BLaER1 treated with 17β-estradiol and CSF1 and Interleukin-3, amounts not matched to agents 10 nM and 100 nM (cell line): ENCODE measurements around the gene LTF.
"Not testable (repeated sequence)": the region's sequence is repeated elsewhere in the genome, so short reads cannot be mapped to it uniquely, and the experiment has no call there.

ENCODE experiments used
- H3K27ac ChIP-seq, 11 experiments: shearing (Covaris generic); formaldehyde crosslinking; 2 replicates each; pipeline ENCODE4 v1.8.1; 2022
- H3K27me3 ChIP-seq, 11 experiments: shearing (Covaris generic); formaldehyde crosslinking; 2 replicates each; pipeline ENCODE4 v1.8.1; 2022
- H3K36me3 ChIP-seq, 11 experiments: shearing (Covaris generic); formaldehyde crosslinking; 2 replicates each; pipeline ENCODE4 v1.8.1; 2022
- H3K4me1 ChIP-seq, 10 experiments: shearing (Covaris generic); formaldehyde crosslinking; 2 replicates each; pipeline ENCODE4 v1.8.1; 2022
- H3K4me2 ChIP-seq, 11 experiments: shearing (Covaris generic); formaldehyde crosslinking; 2 replicates each; pipeline ENCODE4 v1.8.1; 2022
- H3K4me3 ChIP-seq, 10 experiments: shearing (Covaris generic); formaldehyde crosslinking; 2 replicates each; pipeline ENCODE4 v1.8.1; 2022
- H3K9ac ChIP-seq, 11 experiments: shearing (Covaris generic); formaldehyde crosslinking; 2 replicates each; pipeline ENCODE4 v1.8.1; 2022
- H3K9me3 ChIP-seq, 11 experiments: shearing (Covaris generic); formaldehyde crosslinking; replicated peaks in 1 of 11; 2 replicates each; pipeline ENCODE4 v1.8.1; 2022
- H4K20me1 ChIP-seq, 11 experiments: shearing (Covaris generic); formaldehyde crosslinking; 2 replicates each; pipeline ENCODE4 v1.8.1; 2022
- Cebpa-rat ChIP-seq, 11 experiments: shearing (Covaris generic); IDR thresholded peaks; 2 replicates each; pipeline ENCODE4 v1.8.1; 2022

The LTF gene

GRCh38 chr3:46501702-46502101 lies 37.0 kb upstream of the LTF start:
- H3K4me3 ChIP-seq, result no peak overlapping the region
- peak overlapping the region; percentile 40 to 70 (median 55) for H3K4me2 ChIP-seq
- no peaks in the 10 kb centered on the region for H4K20me1 ChIP-seq
- H3K4me1 ChIP-seq, result peaks cover 21 to 38% (median 28%) of the 10 kb centered on the region in 10 experiments
- TF ChIP-seq Cebpa-rat (IDR thresholded peaks at IDR 0.05), result no peak
- peaks cover 0 to 26% (median 16%) of the 10 kb centered on the region in 11 experiments; a peak in 14 of 22 replicates for H3K9me3 ChIP-seq
- no peaks in the 10 kb centered on the region for H3K36me3 ChIP-seq
- H3K27ac ChIP-seq, result peak overlapping the region in 8 of 11 experiments; percentile 27 to 61 (median 50); a peak in 14 of 22 replicates
- no peaks in the 10 kb centered on the region for H3K27me3 ChIP-seq
- H3K9ac ChIP-seq, result peak overlapping the region in 3 of 11 experiments; percentile 1 to 22 (median 8); a peak in 1 of 22 replicates

- peak in 4 of 11 experiments; percentile 19 to 62 (median 27); a peak in 1 of 22 replicates for TF ChIP-seq Cebpa-rat (IDR thresholded peaks at IDR 0.05)
- no peak overlapping the region for H3K4me3 ChIP-seq
- H3K9ac ChIP-seq, result peak overlapping the region in 3 of 11 experiments; percentile 1 to 22 (median 8); a peak in 1 of 22 replicates
- H3K9me3 ChIP-seq, result peaks cover 0 to 26% (median 16%) of the 10 kb centered on the region in 11 experiments; a peak in 14 of 22 replicates
- H3K27me3 ChIP-seq, result no peaks in the 10 kb centered on the region
- H3K27ac ChIP-seq, result peak overlapping the region in 9 of 11 experiments; percentile 12 to 61 (median 47); a peak in 16 of 22 replicates
- H3K4me1 ChIP-seq, result peaks cover 21 to 43% (median 32%) of the 10 kb centered on the region in 10 experiments
- H4K20me1 ChIP-seq, result no peaks in the 10 kb centered on the region
- peak overlapping the region; percentile 40 to 70 (median 55) for H3K4me2 ChIP-seq
- no peaks in the 10 kb centered on the region for H3K36me3 ChIP-seq
Measured at GRCh38 chr3:46500656-46501635, 36.2 kb upstream of the LTF start.

- Histone ChIP-seq H3K4me2 (no peak overlapping the region), H3K9me3 (peaks cover 0 to 10% (median 5%) of the 10 kb centered on the region in 11 experiments; a peak in 10 of 22 replicates), H3K9ac (no peak overlapping the region), H4K20me1 (no peaks in the 10 kb centered on the region), H3K27me3 (no peaks in the 10 kb centered on the region), H3K27ac (peak overlapping the region in 4 of 11 experiments; percentile 10 to 29 (median 21); a peak in 3 of 22 replicates), H3K4me3 (no peak overlapping the region), H3K4me1 (peaks cover 15 to 47% (median 36%) of the 10 kb centered on the region in 10 experiments), H3K36me3 (no peaks in the 10 kb centered on the region)
- TF ChIP-seq Cebpa-rat (IDR thresholded peaks at IDR 0.05), result no peak
Measured at GRCh38 chr3:46498916-46499519, 34.3 kb upstream of the LTF start.

GRCh38 chr3:46497556-46498265 lies 33.0 kb upstream of the LTF start, which contains the start of gene RTP3:
RTP3 (plus strand) TSS chr3:46497976; CDS start chr3:46498063, 87 bp downstream.
- H3K36me3 ChIP-seq, result no peaks in the 10 kb centered on the region
- no peaks in the 10 kb centered on the region for H3K27me3 ChIP-seq
- H3K9ac ChIP-seq, result no peak within 1 kb of the TSS
- peaks cover 15 to 47% (median 36%) of the 10 kb centered on the region in 10 experiments for H3K4me1 ChIP-seq
- peaks cover 0 to 11% (median 8%) of the 10 kb centered on the region in 11 experiments; a peak in 10 of 22 replicates for H3K9me3 ChIP-seq
- H3K27ac ChIP-seq, result peak within 1 kb of the TSS in 4 of 11 experiments; percentile 10 to 29 (median 23); a peak in 5 of 22 replicates
- no peak for TF ChIP-seq Cebpa-rat (IDR thresholded peaks at IDR 0.05)
- H3K4me2 ChIP-seq, result peak within 1 kb of the TSS in 6 of 11 experiments; percentile 2 to 53 (median 31); a peak in 7 of 22 replicates
- no peak within 1 kb of the TSS for H3K4me3 ChIP-seq
- no peaks in the 10 kb centered on the region for H4K20me1 ChIP-seq

DNA sequence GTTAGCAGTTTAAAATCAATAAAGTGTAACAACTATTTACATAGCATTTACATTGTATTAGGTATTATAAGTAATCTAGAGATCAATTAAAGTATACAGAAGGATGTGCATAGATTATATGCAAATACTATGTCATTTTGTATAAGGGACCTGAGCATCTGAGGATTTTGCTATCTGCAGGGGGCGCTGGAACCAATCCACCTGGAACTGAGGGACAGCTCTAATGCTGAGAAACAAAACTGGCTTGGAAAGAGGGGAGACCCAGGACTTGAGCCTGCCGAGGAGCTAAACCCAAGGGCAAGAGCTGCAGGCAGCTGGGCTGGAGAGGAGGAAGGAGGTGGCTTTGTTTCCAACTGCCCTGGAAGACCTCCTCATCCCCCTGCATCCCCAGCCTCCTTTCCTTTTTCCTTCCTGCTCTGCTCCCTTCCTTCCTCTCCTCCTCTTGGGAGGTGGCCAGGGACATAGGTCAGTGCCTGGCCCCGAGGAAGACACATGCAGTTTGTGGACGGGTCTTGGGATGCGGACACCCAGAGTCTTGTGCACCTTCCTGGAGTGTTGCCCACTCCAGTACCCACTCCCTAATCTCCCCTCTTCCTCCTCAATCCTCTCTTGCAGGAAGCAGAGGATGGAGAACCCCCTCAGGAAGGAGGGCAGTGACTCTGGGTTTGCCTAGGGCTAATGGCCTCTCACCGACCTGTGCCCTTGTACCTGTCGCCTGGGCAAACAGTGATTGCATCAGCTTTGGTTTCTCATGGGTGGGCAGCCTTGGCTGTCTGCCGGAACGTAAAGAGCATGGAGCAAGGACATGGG lies 32.2 kb upstream of the LTF start:
- Histone ChIP-seq H3K36me3 (no peaks in the 10 kb centered on the region), H3K4me1 (peaks cover 16 to 47% (median 41%) of the 10 kb centered on the region in 10 experiments), H3K9ac (no peak overlapping the region), H3K27ac (peak overlapping the region in 3 of 11 experiments; percentile 10 to 22 (median 12); a peak in 3 of 22 replicates), H3K27me3 (no peaks in the 10 kb centered on the region), H3K4me2 (peak overlapping the region in 6 of 11 experiments; percentile 2 to 53 (median 31); a peak in 7 of 22 replicates), H3K4me3 (no peak overlapping the region), H4K20me1 (no peaks in the 10 kb centered on the region), H3K9me3 (peaks cover 0 to 13% (median 9%) of the 10 kb centered on the region in 11 experiments; a peak in 10 of 22 replicates)
- TF ChIP-seq Cebpa-rat (IDR thresholded peaks at IDR 0.05), result no peak

- peaks cover 19 to 47% (median 41%) of the 10 kb centered on the region in 10 experiments for H3K4me1 ChIP-seq
- H3K4me3 ChIP-seq, result no peak overlapping the region
- H3K9me3 ChIP-seq, result peaks cover 0 to 13% (median 9%) of the 10 kb centered on the region in 11 experiments; a peak in 10 of 22 replicates
- no peak for TF ChIP-seq Cebpa-rat (IDR thresholded peaks at IDR 0.05)
- H3K9ac ChIP-seq, result no peak overlapping the region
- H3K4me2 ChIP-seq, result peak overlapping the region in 4 of 11 experiments; percentile 3 to 32 (median 20); a peak in 4 of 22 replicates
- H3K36me3 ChIP-seq, result no peaks in the 10 kb centered on the region
- H3K27me3 ChIP-seq, result no peaks in the 10 kb centered on the region
- H4K20me1 ChIP-seq, result no peaks in the 10 kb centered on the region
- H3K27ac ChIP-seq, result peak overlapping the region in 5 of 11 experiments; percentile 2 to 26 (median 22); a peak in 3 of 22 replicates
Measured at GRCh38 chr3:46495901-46496456, 31.3 kb upstream of the LTF start.

DNA sequence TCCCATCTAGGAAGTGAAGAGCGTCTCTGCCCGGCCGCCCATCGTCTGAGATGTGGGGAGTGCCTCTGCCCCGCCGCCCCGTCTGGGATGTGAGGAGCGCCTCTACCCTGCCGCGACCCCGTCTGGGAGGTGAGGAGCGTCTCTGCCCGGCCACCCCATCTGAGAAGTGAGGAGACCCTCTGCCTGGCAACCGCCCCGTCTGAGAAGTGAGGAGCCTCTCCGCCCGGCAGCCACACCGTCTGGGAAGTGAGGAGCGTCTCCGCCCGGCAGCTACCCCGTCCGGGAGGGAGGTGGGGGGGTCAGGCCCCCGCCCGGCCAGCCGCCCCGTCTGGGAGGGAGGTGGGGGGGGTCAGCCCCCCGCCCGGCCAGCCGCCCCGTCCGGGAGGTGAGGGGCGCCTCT lies 29.8 kb upstream of the LTF start:
- H3K4me3 ChIP-seq, H3K27ac ChIP-seq, H3K27me3 ChIP-seq, H3K9ac ChIP-seq, H4K20me1 ChIP-seq, H3K4me2 ChIP-seq, H3K36me3 ChIP-seq: not testable (repeated sequence)
- Histone ChIP-seq H3K9me3 (peaks cover 0 to 13% (median 9%) of the 10 kb centered on the region in 11 experiments; a peak in 10 of 22 replicates), H3K4me1 (peaks cover 16 to 51% (median 43%) of the 10 kb centered on the region in 10 experiments)
